ENCODE results near the gene DLG1.

The DLG1 gene

GRCh38 chr3:197317250-197317963 lies 19.0 kb upstream of the DLG1 start:
- no peak for DNase-seq

GRCh38 chr3:197312431-197312830 lies 14.0 kb upstream of the DLG1 start:
- DNase-seq = no peak

- DNase-seq = no peak
Observed at GRCh38 chr3:197311591-197311990, 13.2 kb upstream of the DLG1 start.

- DNase-seq = no peak
Observed at GRCh38 chr3:197309528-197310361, 11.3 kb upstream of the DLG1 start.

GRCh38 chr3:197308591-197308990 lies 10.2 kb upstream of the DLG1 start:
- DNase-seq = no peak

GRCh38 chr3:197306374-197307086 lies 8.1 kb upstream of the DLG1 start:
- DNase-seq = no peak

GRCh38 chr3:197305854-197306253 lies 7.4 kb upstream of the DLG1 start:
- DNase-seq = no peak

- no peak for DNase-seq
Observed at GRCh38 chr3:197303452-197303851, 5.0 kb upstream of the DLG1 start.

- DNase-seq = no peak
Observed at GRCh38 chr3:197302696-197303341, 4.4 kb upstream of the DLG1 start.

- DNase-seq = no peak
Observed at GRCh38 chr3:197302033-197302432, 3.6 kb upstream of the DLG1 start.

- no peak for DNase-seq
Observed at GRCh38 chr3:197300361-197300760, 1.9 kb upstream of the DLG1 start.

- DNase-seq = peak; percentile 10
Observed at GRCh38 chr3:197298945-197299854, 788 bp upstream of the DLG1 start.

GRCh38 chr3:197297476-197298340 lies 704 bp downstream of the DLG1 start:
- DNase-seq = peak; percentile 85

GRCh38 chr3:197297002-197297401 lies 1.4 kb downstream of the DLG1 start:
- no peak for DNase-seq

GRCh38 chr3:197296545-197296944 lies 1.9 kb downstream of the DLG1 start:
- DNase-seq = no peak

- no peak for DNase-seq
Observed at GRCh38 chr3:197295871-197296270, 2.5 kb downstream of the DLG1 start.

- DNase-seq = no peak
Observed at GRCh38 chr3:197293605-197294237, 4.7 kb downstream of the DLG1 start.

GRCh38 chr3:197292648-197293047 lies 5.8 kb downstream of the DLG1 start:
- no peak for DNase-seq

- DNase-seq = no peak
Observed at GRCh38 chr3:197292083-197292646, 6.2 kb downstream of the DLG1 start.

GRCh38 chr3:197289726-197290125 lies 8.7 kb downstream of the DLG1 start:
- DNase-seq = no peak
